RWPE1 (cell line): Measurements from ENCODE around the gene RAPGEF5.

ENCODE experiments used
- CTCF ChIA-PET: fragments of 350-600 bp; sonication (Branson Sonifier 250); formaldehyde crosslinking; extraction: SDS; loops from one replicate; lab custom pipeline; 2021; lab: Yijun Ruan, JAX
- POLR2A ChIA-PET: fragments of 400-600 bp; formaldehyde crosslinking; extraction: SDS; loops from one replicate; lab custom pipeline; 2020; ENCODE audit warnings: antibody characterized with exemption; ENCODE audit not compliant: low non-redundant PET; lab: Yijun Ruan, JAX
- DNase-seq: peaks from one replicate; pipeline ENCODE4 v3.0.0; 2012; ENCODE audit warnings: low spot score
- H3K27ac ChIP-seq: fragments of 450-650 bp; 2 replicates; pipeline ENCODE4 v1.5.1; 2017
- CTCF ChIP-seq: fragments of 450-650 bp; conservative IDR thresholded peaks from 2 replicates; pipeline ENCODE4 v1.5.1; 2017; ENCODE audit warnings: low read depth, mild to moderate bottlenecking

RAPGEF5 gene

GRCh38 chr7:22400150-22400814, 43.3 kb upstream of the RAPGEF5 start:
- no peak overlapping the region for H3K27ac ChIP-seq
- ChIA-PET CTCF (interaction anchor here (0.7 kb wide), 1 partner anchor 814 kb away, joined by 3 read pairs; no protein-coding TSS in a partner anchor), POLR2A (no interaction called here)
- no peak for DNase-seq
- no peak for TF ChIP-seq CTCF

GRCh38 chr7:22399546-22399945, 42.6 kb upstream of the RAPGEF5 start:
- ChIA-PET CTCF (interaction anchor here (0.6 to 0.8 kb wide), 3 partner anchors 38 to 813 kb away, joined by 3 read pairs; no protein-coding TSS in a partner anchor), POLR2A (no interaction called here)
- DNase-seq = no peak
- no peak overlapping the region for H3K27ac ChIP-seq
- no peak for TF ChIP-seq CTCF

GRCh38 chr7:22399091-22399490, 42.1 kb upstream of the RAPGEF5 start:
- CTCF ChIA-PET = interaction anchor here (0.6 to 0.8 kb wide), 2 partner anchors 37 to 673 kb away, joined by 3 read pairs; no protein-coding TSS in a partner anchor
- H3K27ac ChIP-seq = no peak overlapping the region
- POLR2A ChIA-PET = no interaction called here
- TF ChIP-seq CTCF = no peak
- no peak for DNase-seq

- no peak for TF ChIP-seq CTCF
- no peak for DNase-seq
- CTCF ChIA-PET = no interaction called here
- POLR2A ChIA-PET = no interaction called here
- H3K27ac ChIP-seq = no peak overlapping the region
Measured at GRCh38 chr7:22397981-22398380, 41.0 kb upstream of the RAPGEF5 start.

DNA sequence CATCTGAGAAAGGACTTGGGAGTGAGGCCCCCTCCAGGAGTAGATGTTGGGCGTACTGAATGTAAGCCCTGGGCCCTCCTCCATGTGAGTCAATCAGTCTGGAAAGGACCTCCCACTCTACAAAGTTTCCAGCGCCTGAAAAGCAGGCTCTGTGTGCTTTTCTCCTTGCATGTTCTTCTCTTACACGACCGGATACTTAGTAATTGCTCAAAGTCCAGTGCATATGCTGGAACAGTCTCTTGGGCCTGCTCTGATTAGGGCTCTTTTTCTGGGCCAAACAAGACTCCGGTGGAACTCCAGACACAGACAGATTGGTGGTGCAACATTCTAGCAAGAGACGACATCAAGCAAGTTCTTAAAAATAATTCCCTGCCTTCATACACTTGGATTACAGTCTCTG, 38.3 kb upstream of the RAPGEF5 start:
- H3K27ac ChIP-seq = no peak overlapping the region
- POLR2A ChIA-PET = no interaction called here
- DNase-seq = no peak
- TF ChIP-seq CTCF = no peak
- CTCF ChIA-PET = no interaction called here

GRCh38 chr7:22394739-22395138, 37.8 kb upstream of the RAPGEF5 start:
- DNase-seq = no peak
- ChIA-PET CTCF (no interaction called here), POLR2A (no interaction called here)
- H3K27ac ChIP-seq = no peak overlapping the region
- TF ChIP-seq CTCF = no peak
